Loucy (cell line): ENCODE data around the gene RNF152.
A peak's percentile ranks its signal among the peaks of the same experiment; 100 is the strongest.

Experiments
- H2AFZ ChIP-seq: fragments of 200-600 bp; sonication (generic); 2 replicates; pipeline ENCODE4 v1.6.0; 2016; ENCODE audit warnings: antibody characterized with exemption, mild to moderate bottlenecking, low read length, moderate library complexity
- H3F3A ChIP-seq: fragments of 200-600 bp; 2 replicates; pipeline ENCODE4 v1.6.0; 2016; ENCODE audit warnings: antibody characterized with exemption, low read depth, mild to moderate bottlenecking
- H3K27me3 ChIP-seq: fragments of 200-600 bp; sonication (generic); 2 replicates; pipeline ENCODE4 v1.6.1; 2014; ENCODE audit warnings: low read length, mild to moderate bottlenecking; ENCODE audit not compliant: insufficient read depth, poor library complexity, severe bottlenecking
- H3K36me3 ChIP-seq: fragments of 200-600 bp; sonication (generic); 2 replicates; pipeline ENCODE4 v1.6.1; 2016; ENCODE audit warnings: low read length; ENCODE audit not compliant: insufficient read depth
- H3K4me1 ChIP-seq: fragments of 200-600 bp; sonication (generic); 2 replicates; pipeline ENCODE4 v1.5.1; 2014; ENCODE audit warnings: low read length, mild to moderate bottlenecking; ENCODE audit not compliant: insufficient read depth, poor library complexity, severe bottlenecking
- H3K4me2 ChIP-seq: fragments of 200-600 bp; sonication (generic); 2 replicates; pipeline ENCODE4 v1.6.0; 2014; ENCODE audit warnings: antibody characterized with exemption, low read length, low read depth, mild to moderate bottlenecking; ENCODE audit not compliant: poor library complexity, severe bottlenecking
- H3K4me3 ChIP-seq: fragments of 200-600 bp; sonication (generic); 2 replicates; pipeline ENCODE4 v1.5.1; 2014; ENCODE audit warnings: low read length, mild to moderate bottlenecking, mixed read lengths; ENCODE audit not compliant: poor library complexity, severe bottlenecking
- H3K79me2 ChIP-seq: fragments of 200-600 bp; sonication (generic); 2 replicates; pipeline ENCODE4 v1.6.1; 2014; ENCODE audit warnings: low read length; ENCODE audit not compliant: insufficient read depth
- H3K9ac ChIP-seq: fragments of 200-600 bp; sonication (generic); 2 replicates; pipeline ENCODE4 v1.6.0; 2014; ENCODE audit warnings: mild to moderate bottlenecking, low read depth, low read length, moderate library complexity; ENCODE audit not compliant: poor library complexity, severe bottlenecking
- H3K9me2 ChIP-seq: fragments of 200-600 bp; sonication (generic); replicated peaks from 2 replicates; pipeline ENCODE4 v1.6.1; 2016; ENCODE audit warnings: low read depth, low read length, mixed read lengths
- H3K9me3 ChIP-seq: fragments of 200-600 bp; sonication (generic); 2 replicates; pipeline ENCODE4 v1.6.1; 2014; ENCODE audit warnings: mild to moderate bottlenecking, antibody characterized with exemption, low read length, low read depth; ENCODE audit not compliant: insufficient read depth
- H4K20me1 ChIP-seq: fragments of 200-600 bp; sonication (generic); 2 replicates; pipeline ENCODE4 v1.6.0; 2014; ENCODE audit warnings: antibody characterized with exemption, low read length, mild to moderate bottlenecking; ENCODE audit not compliant: insufficient read depth, poor library complexity, severe bottlenecking
- EZH2phosphoT487 ChIP-seq: fragments of 200-600 bp; IDR thresholded peaks from 2 replicates; pipeline ENCODE4 v1.6.1; 2018; ENCODE audit warnings: antibody characterized with exemption, mild to moderate bottlenecking, moderate library complexity, borderline replicate concordance
- TF ChIP-seq, protein P1 (sequence below): fragments of 200-600 bp; sonication (generic); conservative IDR thresholded peaks from 2 replicates; pipeline ENCODE4 v1.5.1; 2014; ENCODE audit warnings: mild to moderate bottlenecking, antibody characterized with exemption, low read length

Gene RNF152

GRCh38 chr18:61910101-61910500 lies 17.3 kb upstream of the RNF152 start:
- Histone ChIP-seq H3K4me3 (no peak overlapping the region), H3K36me3 (no peaks in the 10 kb centered on the region), H4K20me1 (no peaks in the 10 kb centered on the region), H3K27me3 (no peaks in the 10 kb centered on the region), H3K4me2 (no peak overlapping the region), H3F3A (no peaks in the 10 kb centered on the region), H3K9me3 (no peaks in the 10 kb centered on the region), H3K4me1 (no peaks in the 10 kb centered on the region), H3K9me2 (no peaks in the 10 kb centered on the region), H2AFZ (no peak overlapping the region), H3K79me2 (no peaks in the 10 kb centered on the region), H3K9ac (no peak overlapping the region)
- TF ChIP-seq, protein P1, sequence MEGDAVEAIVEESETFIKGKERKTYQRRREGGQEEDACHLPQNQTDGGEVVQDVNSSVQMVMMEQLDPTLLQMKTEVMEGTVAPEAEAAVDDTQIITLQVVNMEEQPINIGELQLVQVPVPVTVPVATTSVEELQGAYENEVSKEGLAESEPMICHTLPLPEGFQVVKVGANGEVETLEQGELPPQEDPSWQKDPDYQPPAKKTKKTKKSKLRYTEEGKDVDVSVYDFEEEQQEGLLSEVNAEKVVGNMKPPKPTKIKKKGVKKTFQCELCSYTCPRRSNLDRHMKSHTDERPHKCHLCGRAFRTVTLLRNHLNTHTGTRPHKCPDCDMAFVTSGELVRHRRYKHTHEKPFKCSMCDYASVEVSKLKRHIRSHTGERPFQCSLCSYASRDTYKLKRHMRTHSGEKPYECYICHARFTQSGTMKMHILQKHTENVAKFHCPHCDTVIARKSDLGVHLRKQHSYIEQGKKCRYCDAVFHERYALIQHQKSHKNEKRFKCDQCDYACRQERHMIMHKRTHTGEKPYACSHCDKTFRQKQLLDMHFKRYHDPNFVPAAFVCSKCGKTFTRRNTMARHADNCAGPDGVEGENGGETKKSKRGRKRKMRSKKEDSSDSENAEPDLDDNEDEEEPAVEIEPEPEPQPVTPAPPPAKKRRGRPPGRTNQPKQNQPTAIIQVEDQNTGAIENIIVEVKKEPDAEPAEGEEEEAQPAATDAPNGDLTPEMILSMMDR = no peak
- no peak for TF ChIP-seq EZH2phosphoT487

- Histone ChIP-seq H2AFZ (no peak overlapping the region), H3K27me3 (no peaks in the 10 kb centered on the region), H3K4me3 (no peak overlapping the region), H3K9ac (no peak overlapping the region), H4K20me1 (no peaks in the 10 kb centered on the region), H3K9me3 (no peaks in the 10 kb centered on the region), H3K36me3 (no peaks in the 10 kb centered on the region), H3K9me2 (no peaks in the 10 kb centered on the region), H3K4me1 (no peaks in the 10 kb centered on the region), H3K4me2 (no peak overlapping the region), H3K79me2 (no peaks in the 10 kb centered on the region), H3F3A (no peaks in the 10 kb centered on the region)
- no peak for TF ChIP-seq EZH2phosphoT487
Observed at GRCh38 chr18:61908661-61909060, 15.9 kb upstream of the RNF152 start.

- no peak overlapping the region for H3K9ac ChIP-seq
- no peak for TF ChIP-seq EZH2phosphoT487
- TF ChIP-seq, protein P1 = peak; percentile 98
- H3K4me2 ChIP-seq = no peak overlapping the region
- no peak overlapping the region for H2AFZ ChIP-seq
- no peaks in the 10 kb centered on the region for H3F3A ChIP-seq
- H3K27me3 ChIP-seq = no peaks in the 10 kb centered on the region
- no peaks in the 10 kb centered on the region for H3K4me1 ChIP-seq
- H3K79me2 ChIP-seq = no peaks in the 10 kb centered on the region
- H3K9me2 ChIP-seq = no peaks in the 10 kb centered on the region
- H3K36me3 ChIP-seq = no peaks in the 10 kb centered on the region
- no peak overlapping the region for H3K4me3 ChIP-seq
- H3K9me3 ChIP-seq = no peaks in the 10 kb centered on the region
- no peaks in the 10 kb centered on the region for H4K20me1 ChIP-seq
Observed at GRCh38 chr18:61901323-61901986, 8.6 kb upstream of the RNF152 start.
